HEK293T (cell line): ENCODE measurements around the gene CRABP2.

Experiments used
- ARNT ChIP-seq: fragments of 450-650 bp; IDR thresholded peaks from 2 replicates; pipeline ENCODE4 v1.6.1; 2017; ENCODE audit warnings: mild to moderate bottlenecking
- ELF4 ChIP-seq: fragments of 450-650 bp; IDR thresholded peaks from 2 replicates; pipeline ENCODE4 v1.6.1; 2017; ENCODE audit warnings: antibody characterized with exemption
- FOXM1 ChIP-seq: fragments of 450-650 bp; IDR thresholded peaks from 2 replicates; pipeline ENCODE4 v1.6.1; 2017; ENCODE audit warnings: mild to moderate bottlenecking, borderline replicate concordance
- SP1 ChIP-seq: fragments of 450-650 bp; IDR thresholded peaks from 2 replicates; pipeline ENCODE4 v1.6.1; 2017

DNA sequence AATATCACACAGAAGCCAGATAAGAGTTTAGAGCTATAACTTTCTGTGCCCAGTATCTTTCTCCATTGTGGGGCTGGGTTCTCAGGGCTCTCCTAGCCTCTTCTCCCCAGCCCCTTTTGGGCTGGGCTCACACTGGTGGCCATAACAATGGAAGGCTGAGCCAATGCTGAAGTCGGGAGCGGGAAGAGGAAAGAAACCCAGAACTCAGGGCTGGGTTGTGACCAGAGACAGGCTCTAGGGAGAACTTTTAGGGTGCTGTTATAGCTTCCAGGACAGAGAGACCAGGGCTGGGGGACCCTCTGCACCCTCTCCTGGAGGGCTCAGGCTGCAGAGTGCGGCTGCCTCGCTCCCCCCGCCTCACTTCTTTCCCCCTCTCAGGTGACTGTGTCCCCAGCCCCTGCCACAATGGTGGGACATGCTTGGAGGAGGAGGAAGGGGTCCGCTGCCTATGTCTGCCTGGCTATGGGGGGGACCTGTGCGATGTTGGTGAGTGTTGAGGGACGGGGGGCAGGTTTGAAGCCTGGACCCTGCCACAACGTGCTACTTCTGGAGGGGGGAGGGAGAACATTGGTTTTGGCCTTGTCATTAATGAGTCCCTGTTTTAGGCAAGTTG lies 49.4 kb downstream of the CRABP2 start:
- TF ChIP-seq ELF4 (no peak), FOXM1 (no peak), SP1 (no peak), ARNT (no peak)
